ENCODE results near the gene UBR4. TPM values are rescaled to one million over a fixed set of nuclear protein-coding genes. Genes with fewer than 3 reads are reported as not detected.

The UBR4 gene
- polyA plus RNA-seq, 3 donors = 111 to 114 (median 111) TPM

DNA sequence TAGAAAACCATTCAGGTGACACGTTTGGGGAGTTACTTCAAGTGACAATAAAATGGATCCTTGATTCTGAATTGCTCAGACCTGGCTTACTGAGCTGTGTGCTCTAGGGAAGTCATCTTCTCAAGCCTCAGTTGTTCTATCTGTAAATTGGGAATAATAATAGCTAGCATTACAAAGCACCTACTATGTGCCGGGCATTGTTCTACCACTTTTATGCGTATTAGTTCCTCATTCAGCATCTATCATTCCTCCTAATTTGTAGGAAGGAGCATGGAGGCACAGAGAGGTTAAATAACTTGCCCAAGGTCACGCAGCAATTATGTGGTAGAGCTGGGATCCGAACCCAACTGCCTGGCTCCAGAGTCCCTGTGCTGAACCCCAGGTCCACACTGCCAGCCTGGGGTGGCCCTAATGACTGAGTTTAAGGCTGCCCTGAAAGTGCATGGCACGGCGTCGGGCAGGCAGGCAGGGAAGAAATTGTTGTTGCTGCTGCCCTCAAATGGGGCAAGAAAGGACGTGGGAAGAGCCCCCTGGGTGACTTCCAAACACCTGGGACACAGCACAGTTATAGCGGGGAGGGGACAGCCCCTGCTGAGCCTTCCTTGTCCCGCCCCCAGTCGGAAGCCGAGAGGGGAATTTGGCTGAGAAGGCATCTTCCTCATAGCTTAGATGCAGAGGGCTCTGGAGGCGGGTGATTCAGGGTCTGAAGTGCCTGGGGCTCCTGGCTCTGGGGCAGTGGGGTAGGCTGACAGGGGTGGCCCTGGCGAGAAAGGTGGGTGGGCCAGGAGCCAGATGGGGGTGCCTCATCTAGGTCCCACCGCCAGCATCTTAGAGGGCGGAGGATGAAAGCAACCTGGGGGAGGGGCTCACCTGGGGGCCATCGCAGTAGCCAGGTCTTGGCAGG, 167.1 kb downstream of the UBR4 start:
- no peak for DNase-seq (ENCODE audit: low read depth in 3 of 3, low spot score in 2 of 3)

DNA sequence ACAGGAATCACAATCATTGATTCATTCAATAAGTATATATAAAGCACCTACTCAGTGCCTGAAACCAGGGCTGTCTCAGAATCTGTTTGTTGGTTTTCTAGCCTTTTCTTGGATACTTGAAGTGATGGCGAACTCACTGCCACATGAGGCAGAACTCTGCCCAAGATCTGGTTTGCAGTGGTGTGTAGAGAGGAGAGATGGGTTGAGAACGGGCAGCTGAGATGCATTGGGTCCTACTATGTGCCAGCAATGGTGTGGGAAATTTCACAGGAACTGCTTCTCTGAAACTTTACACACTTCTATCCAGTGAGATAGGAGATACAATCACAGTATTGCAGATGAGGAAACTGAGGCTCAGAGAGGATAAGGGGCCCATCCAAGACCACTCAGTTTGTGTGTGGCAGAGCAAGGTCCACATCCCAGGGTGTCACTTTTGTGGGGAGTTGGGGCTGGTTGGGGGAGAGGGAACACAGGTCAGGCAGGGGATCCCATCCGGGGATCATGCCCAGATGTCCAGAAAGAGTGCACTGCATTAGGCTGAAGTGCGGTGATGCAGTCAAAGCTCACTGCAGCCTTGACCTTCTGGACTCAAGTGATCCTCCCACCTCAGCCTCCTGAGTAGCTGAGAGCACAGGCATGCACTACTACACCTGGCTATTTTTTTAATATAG, 169.9 kb downstream of the UBR4 start:
- no peak for DNase-seq (ENCODE audit: low read depth in 3 of 3, low spot score in 2 of 3)

DNA sequence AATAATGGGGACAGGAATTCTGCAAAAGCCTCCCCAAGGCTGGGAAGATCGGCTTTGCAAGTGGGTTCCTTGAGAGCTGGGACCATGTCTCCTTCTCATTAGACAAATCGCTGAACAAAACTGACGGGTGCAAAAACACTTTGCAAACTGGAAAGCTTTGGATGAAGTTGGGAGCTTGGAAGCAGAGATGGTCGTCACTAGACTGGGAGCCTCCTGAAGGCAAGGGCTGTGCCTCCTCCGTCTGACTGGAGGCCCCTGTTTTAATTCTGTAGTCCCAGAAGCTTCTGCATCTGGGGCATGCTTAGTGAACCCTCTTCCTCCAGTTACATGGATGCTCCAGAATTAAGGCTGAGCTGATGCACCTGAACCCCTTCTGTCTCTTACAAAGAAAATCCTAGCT, 171.3 kb downstream of the UBR4 start:
- DNase-seq (ENCODE audit: low read depth in 3 of 3, low spot score in 2 of 3) = no peak

DNA sequence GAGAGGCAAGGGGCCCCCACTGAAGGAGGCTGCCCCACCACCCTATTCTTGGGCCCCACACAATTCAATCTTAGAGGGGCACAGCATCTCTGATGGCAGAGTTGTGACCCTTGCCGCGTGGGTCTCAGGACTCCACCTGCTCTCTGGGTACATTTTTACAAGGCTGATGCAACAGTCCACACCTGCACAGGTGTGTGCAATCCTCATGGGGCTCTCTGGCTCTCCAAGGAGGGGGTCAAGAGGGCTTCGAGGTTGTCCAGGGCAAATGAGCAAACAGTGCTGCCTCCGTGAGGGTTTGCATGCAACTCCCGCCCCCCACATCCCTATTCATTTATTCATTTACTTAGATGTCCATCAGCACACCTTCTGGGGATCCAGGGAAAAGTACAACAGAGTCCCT, 172.0 kb downstream of the UBR4 start:
- DNase-seq (ENCODE audit: low read depth in 3 of 3, low spot score in 2 of 3) = no peak

DNA sequence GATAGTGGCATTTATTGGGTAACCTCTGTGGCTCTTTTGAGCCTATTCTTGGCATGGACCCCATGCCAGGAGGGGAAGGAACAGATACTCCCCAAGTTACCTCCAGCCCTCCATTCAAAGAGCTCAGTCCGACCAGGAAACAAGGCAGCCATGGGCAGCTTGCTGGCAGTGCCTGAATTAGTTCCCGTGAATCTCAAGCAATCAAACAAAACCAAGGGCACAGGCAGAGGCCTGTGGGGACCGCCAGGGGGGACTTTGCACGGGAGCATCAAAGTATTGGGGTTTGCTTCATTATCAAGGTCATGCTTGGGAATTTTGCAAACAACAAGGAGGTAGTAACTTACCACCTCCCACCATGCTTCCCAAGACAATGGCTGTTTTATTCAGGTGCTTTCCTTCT, 172.4 kb downstream of the UBR4 start:
- no peak for DNase-seq (ENCODE audit: low read depth in 3 of 3, low spot score in 2 of 3)

DNA sequence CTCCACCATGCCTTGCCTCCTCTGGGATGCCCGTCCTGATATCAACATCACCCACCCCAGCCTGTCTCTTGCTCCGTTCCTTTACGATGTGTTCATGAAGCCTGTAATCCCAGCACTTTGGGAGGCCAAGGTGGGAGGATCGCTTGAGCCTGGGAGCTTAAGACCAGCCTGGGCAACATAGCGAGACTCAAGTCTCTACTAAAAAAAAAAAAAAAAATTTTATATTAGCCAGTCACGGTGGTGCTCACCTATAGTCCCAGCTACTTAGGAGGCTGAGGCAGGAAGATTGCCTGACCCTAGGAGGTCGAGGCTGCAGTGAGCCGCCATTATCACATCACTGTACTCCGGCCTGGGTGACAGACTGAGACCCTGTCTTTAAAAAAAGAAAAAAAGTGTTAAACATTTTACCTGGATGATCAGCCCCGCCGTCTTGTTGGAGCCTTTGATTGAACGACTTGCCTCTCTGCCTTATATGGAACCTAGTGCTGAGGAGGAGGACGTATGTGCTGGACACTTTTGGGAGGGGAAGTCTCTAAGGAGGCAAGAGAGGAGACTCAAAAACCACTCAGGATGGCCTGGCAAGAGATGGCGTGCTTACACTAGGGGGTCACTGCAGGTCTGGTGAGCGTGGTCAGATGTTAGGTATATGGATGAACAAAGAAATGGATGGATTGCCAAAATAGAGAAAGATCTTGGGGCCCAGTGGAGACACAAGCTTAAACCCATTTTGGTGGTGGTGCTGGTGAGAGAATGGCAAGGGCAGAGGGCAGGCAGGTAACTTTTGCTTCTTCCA, 173.1 kb downstream of the UBR4 start:
- no peak for DNase-seq (ENCODE audit: low read depth in 3 of 3, low spot score in 2 of 3)

DNA sequence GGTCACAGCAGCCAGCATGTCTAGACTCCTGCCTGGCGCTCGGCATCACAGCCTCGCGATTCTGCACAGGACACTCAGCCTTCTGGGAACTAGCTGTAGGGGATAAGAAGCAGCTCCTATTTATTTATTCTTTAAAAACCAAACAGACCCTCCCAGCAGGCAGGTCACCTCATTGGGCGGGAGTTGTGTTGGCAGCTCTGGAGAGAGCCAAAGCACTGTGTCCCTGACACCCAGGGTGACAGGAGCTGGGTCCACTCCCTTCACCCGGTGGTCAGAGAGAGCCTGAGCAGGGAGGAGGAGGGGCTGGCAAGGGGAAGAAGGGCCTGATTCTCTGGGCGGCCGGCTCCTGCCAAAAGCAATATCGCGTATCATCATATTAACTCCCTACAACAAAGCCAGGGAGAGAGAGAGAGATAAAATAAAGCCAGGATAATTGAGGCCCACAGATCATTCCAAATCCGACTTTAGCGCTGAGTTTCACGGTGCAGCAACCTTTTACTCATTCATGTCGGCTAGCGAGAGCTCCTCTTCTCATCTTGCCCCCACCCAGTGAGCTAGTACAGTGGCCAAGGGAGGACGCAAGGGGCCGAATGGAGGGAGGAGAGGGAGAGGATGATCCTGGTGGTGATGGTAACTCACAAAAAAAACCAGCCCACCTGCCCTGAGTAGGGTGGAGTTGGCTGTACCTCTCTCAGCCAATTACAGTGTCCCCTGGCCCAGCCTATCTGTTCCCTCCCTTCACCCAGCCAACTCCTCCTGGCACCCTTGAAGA, 173.8 kb downstream of the UBR4 start:
- DNase-seq (ENCODE audit: low read depth in 3 of 3, low spot score in 2 of 3) = no peak

DNA sequence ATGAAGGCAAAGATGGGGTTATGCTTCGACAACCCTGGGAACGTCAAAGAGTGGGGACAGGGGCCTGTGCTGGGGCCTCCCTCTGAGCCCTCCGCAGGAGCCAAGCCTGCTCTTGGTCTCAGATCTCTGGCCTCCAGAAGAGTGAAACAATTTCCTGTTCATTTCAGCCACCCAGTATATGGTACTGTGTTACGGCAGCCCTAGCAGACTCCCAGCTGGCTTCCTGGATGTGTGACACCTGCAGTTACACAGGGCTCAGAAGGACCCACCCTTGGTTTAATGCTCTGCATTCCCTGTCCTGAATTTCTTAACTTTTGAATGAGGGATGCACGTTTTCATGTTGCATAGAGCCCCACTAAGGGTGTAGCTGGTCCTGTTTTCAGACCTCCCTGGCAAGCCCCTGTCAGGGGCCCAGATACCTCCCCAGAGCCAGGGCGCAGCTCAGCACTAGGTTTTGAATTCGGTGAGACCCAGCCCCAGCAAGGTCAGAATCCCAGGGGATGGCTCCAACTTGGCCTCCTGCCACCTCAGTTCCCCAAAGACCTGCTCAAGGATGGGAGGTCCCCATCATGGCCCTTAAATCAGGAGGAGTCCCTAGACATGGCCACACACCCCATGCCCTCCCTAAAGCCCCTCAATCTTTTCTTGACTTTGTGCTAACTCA, 174.6 kb downstream of the UBR4 start:
- DNase-seq (ENCODE audit: low read depth in 3 of 3, low spot score in 2 of 3) = no peak

DNA sequence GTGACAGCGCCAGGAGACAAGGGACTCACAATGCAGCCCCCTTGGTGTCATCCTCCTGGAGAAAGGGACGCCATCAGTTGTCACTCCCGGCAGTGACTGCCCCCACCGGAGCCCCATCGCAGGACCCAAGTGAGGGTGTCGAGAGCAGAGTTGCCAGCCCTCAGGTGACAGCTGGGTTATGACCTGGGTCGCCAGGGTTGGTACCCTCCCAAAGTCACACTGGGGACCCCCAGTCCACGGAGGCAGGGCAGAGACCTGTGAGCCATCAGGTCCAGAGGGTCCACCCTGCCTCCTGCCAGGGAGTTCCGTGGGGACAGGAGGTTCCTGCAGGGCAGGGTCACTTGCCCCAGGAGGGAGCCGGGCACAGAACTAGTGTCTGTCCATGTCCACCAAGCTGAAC, 175.3 kb downstream of the UBR4 start:
- no peak for DNase-seq (ENCODE audit: low read depth in 3 of 3, low spot score in 2 of 3)

DNA sequence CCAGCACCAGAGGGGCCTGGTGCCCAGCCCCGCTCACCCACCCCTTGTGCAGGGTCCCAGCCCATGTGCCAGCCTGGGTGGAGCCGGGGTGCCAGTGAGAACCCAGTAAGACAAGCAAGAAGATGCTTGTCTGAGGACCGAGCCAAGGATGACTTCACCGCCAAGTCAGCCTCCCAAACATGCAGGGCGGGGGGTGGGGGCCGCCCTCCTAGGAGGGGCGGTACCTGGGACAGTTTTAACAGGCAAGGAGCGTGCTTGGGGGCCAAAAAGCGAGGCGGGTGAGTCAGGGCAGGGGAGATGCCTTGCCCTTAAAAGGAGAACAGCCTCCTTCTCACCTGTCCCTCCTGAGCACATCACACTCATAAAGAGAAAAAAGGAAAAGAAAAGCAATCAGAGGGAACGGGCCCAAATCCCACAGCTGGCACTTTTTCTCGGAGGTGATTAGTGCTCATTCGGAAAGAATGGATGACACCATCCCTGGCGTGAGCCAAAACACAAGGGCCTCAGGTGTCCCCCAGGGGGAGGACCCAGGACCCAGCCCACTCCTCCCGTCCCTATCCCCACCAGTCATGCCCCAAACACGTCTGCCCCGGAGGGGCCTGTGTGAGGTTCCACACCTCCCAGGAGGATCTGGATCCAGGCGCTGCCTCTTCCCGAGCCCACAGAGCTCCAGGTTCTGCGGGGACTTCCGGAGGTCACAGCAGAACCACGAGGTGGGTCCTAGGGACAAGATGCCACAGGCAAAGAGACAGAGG, 176.0 kb downstream of the UBR4 start:
- no peak for DNase-seq (ENCODE audit: low read depth in 3 of 3, low spot score in 2 of 3)

DNA sequence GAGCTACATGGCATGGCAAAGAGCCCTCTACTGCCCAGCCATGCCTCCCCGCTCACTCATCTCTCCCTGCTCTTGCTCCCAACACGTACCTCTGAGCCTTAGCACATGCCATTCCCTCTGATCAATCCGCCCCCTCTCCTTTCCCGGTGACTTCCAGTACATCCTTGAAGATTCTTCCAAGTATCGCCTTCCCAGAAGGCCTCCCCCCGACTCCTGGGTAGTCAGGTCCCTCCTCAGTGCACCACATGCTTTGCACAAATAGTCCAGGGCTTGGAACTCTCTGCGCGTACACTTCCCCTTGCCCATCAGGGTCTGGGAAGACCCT, 176.6 kb downstream of the UBR4 start:
- no peak for DNase-seq (ENCODE audit: low read depth in 3 of 3, low spot score in 2 of 3)

DNA sequence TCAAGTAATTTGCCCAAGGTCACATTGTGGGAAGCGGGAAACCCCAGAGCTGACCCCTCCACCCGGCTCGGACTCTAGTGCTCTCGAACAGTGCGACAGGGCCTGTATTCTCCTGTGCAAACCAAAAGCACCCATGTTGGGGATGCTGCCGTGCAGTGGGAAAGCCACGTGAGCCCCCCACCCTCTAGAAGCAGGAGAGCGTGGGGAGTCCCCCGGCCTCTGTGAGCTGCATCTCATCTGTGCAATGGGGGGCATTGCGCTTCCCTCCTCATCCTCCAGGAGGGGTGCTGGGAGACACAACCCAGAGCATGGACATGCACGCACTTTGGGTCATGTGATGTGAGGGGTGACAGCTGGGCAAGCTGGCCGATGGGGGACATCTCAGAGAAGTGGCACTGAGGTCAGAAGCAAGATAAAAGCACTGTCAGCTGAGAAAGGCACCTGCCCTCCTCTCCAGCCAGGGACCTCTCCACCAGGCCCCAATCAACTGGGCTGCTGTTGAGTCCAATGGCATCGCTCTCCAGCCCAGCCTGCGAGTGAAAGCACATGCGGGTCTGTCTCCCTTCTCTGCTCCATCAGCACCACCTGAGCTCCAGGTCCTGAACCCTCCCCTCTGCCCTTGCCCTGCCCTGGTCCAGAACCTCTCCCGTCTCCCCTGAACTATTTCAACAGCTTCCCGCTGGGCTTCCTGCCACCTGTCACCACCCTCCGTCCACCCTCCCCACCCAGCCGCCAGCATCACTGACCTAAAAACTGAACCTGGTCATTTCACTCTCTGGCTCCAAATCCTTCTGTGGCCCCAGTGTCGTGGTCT, 177.2 kb downstream of the UBR4 start:
- DNase-seq (ENCODE audit: low read depth in 3 of 3, low spot score in 2 of 3) = no peak

DNA sequence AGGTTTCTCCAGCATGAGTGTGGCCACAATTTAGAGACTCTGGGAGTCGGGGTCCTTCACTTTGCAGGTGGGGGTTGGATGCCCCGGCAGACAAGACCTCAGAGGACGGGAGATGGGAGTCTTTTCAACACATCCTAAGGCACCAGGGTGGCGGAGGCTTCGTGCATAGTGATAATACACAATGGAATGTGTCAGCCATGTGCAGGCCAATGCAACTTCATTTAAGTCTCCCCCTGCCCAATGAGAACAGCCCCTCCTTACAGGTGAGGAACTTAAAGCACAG, 177.7 kb downstream of the UBR4 start:
- DNase-seq (ENCODE audit: low read depth in 3 of 3, low spot score in 2 of 3) = no peak

DNA sequence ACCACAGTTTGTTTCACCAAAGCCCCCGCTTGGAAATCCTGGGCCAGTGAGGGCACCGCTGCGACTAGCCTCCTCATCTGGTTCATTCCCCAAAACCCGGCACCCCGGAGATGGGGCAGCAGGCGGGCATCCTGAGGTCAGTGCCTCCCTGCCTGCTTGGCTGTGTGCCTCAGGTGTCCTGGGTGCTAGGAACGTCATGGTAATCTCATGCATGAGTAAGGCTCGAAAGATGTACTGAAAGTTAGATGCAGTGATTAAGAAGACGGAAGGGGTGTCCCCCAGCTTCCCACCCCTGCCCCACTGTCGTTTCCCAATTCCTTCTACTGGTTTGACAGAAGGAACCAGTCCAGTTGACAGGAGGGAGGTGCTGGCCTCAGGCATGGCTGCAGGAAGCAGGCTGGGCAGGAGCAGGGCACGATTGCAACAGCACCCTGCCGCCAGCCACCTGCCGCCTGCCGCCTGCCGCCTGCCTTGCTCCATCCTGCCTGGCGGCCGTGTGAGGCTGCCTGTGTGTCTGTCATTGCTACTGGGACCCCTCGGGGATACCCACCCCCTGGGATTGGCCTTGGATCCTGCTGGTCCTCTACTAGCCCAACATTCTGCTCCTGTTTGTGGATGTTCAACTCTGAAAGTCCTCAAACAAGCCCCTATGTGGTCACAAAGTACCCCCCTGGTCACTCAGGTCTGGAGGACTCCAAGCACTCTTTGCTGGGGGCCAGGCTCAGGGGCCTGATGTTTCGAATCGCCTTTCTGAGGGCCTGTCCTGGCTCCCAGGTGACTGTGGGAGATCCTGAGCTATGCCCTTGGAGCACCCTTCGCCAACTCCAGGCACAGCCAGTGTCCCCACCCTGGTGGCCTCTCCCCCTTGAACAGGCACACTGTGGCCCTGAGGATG, 180.6 kb downstream of the UBR4 start:
- no peak for DNase-seq (ENCODE audit: low read depth in 3 of 3, low spot score in 2 of 3)

DNA sequence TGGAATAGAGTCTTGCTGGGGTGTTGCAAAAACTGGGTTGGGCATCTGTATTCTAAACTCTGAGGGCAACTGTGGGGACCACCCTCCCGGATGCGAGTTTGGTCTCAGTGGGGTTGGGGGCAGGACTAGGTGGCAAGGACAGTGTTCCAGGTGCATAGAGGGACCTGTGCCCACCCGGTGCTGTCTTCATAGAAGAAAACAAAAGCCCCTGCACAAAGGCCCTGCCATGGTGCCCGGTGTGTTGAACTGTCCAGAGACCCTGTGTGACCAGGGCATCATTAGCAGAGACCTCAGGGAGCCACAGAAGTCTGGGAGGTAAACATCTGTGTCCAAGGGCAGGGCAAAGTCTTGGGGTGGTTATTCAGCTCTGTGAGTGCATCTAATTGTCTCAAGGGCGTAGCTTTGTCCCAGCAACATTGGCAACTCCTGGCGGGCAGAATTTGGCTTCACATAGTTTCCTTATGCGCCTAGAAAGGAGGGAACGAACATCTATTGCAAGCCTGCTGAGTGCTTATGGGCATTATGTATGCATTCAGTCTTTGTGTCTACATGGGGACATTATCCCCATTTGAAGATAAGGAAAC, 181.4 kb downstream of the UBR4 start:
- DNase-seq (ENCODE audit: low read depth in 3 of 3, low spot score in 2 of 3) = no peak

DNA sequence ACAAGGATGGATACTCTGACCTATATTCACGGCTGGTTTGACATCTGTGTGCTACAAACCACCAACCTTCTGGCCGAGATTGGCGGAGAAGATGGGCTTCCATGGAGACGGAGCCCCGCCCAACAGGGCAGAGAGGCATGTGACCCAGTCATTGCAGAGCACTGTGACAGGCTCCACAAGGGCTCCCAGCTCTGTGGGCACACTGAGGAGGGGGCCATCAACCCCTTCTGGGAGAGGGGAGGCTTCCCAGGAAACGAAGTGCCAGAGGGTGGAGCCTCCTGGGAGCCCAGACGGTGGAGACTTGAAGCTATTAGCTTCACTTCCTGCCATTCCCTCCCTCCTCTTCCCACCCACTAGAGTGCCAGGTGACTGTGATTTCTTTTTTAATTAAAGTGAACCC, 182.0 kb downstream of the UBR4 start:
- no peak for DNase-seq (ENCODE audit: low read depth in 3 of 3, low spot score in 2 of 3)

Data from right renal cortex interstitium (tissue), 3 donors.